Measurements from ENCODE around the gene MNX1.

MNX1 gene

GRCh38 chr7:157018997-157019608 lies 8.6 kb upstream of the MNX1 start:
- peaks cover 55% of the 10 kb centered on the region for H3K27me3 ChIP-seq (ENCODE audit: control insufficient read depth, low read length)
- H3F3A ChIP-seq (ENCODE audit: control insufficient read depth, insufficient read depth) = no peaks in the 10 kb centered on the region
- no peak overlapping the region for H3K27ac ChIP-seq (ENCODE audit: low read depth, low read length)
- H3K79me2 ChIP-seq (ENCODE audit: control insufficient read depth, low read length) = no peaks in the 10 kb centered on the region
- H3K4me2 ChIP-seq (ENCODE audit: low read length) = no peak overlapping the region
- H3K9me2 ChIP-seq (replicated peaks; ENCODE audit: control insufficient read depth, low read length) = no peaks in the 10 kb centered on the region
- no peaks in the 10 kb centered on the region for H3K9me3 ChIP-seq (ENCODE audit: control insufficient read depth, insufficient read depth, low read length)
- H3K36me3 ChIP-seq (ENCODE audit: control insufficient read depth, low read length) = no peaks in the 10 kb centered on the region
- peaks cover 9% of the 10 kb centered on the region; the same call in 1 of the 2 replicates for H3K4me1 ChIP-seq (ENCODE audit: control insufficient read depth, low read length)
- no peak overlapping the region for H3K4me3 ChIP-seq (ENCODE audit: low read length)
- no peaks in the 10 kb centered on the region for H4K20me1 ChIP-seq (ENCODE audit: control insufficient read depth, insufficient read depth, low read depth, low read length)
- TF ChIP-seq EZH2phosphoT487 (IDR thresholded peaks at IDR 0.05; ENCODE audit: borderline replicate concordance, low read length) (no peak), CTCF (IDR thresholded peaks at IDR 0.05; ENCODE audit: low read depth, low read length, poor library complexity, severe bottlenecking) (no peak)

GRCh38 chr7:157018328-157018996 lies 8.0 kb upstream of the MNX1 start:
- TF ChIP-seq EZH2phosphoT487 (IDR thresholded peaks at IDR 0.05; ENCODE audit: borderline replicate concordance, low read length) = no peak
- TF ChIP-seq CTCF (IDR thresholded peaks at IDR 0.05; ENCODE audit: low read depth, low read length, poor library complexity, severe bottlenecking) = no peak
- Histone ChIP-seq H3K36me3 (ENCODE audit: control insufficient read depth, low read length) (no peaks in the 10 kb centered on the region), H3K9me2 (replicated peaks; ENCODE audit: control insufficient read depth, low read length) (no peaks in the 10 kb centered on the region), H4K20me1 (ENCODE audit: control insufficient read depth, insufficient read depth, low read depth, low read length) (no peaks in the 10 kb centered on the region), H3K79me2 (ENCODE audit: control insufficient read depth, low read length) (no peaks in the 10 kb centered on the region), H3K27me3 (ENCODE audit: control insufficient read depth, low read length) (peaks cover 60% of the 10 kb centered on the region), H3K4me3 (ENCODE audit: low read length) (no peak overlapping the region), H3K4me1 (ENCODE audit: control insufficient read depth, low read length) (peaks cover 9% of the 10 kb centered on the region; the same call in 1 of the 2 replicates), H3F3A (ENCODE audit: control insufficient read depth, insufficient read depth) (no peaks in the 10 kb centered on the region), H3K4me2 (ENCODE audit: low read length) (no peak overlapping the region), H3K9me3 (ENCODE audit: control insufficient read depth, insufficient read depth, low read length) (no peaks in the 10 kb centered on the region), H3K27ac (ENCODE audit: low read depth, low read length) (no peak overlapping the region)

GRCh38 chr7:157017603-157018327 lies 7.3 kb upstream of the MNX1 start:
- Histone ChIP-seq H3K27ac (ENCODE audit: low read depth, low read length) (no peak overlapping the region), H3K79me2 (ENCODE audit: control insufficient read depth, low read length) (no peaks in the 10 kb centered on the region), H3F3A (ENCODE audit: control insufficient read depth, insufficient read depth) (no peaks in the 10 kb centered on the region), H4K20me1 (ENCODE audit: control insufficient read depth, insufficient read depth, low read depth, low read length) (no peaks in the 10 kb centered on the region), H3K9me3 (ENCODE audit: control insufficient read depth, insufficient read depth, low read length) (no peaks in the 10 kb centered on the region), H3K4me1 (ENCODE audit: control insufficient read depth, low read length) (peaks cover 9% of the 10 kb centered on the region; the same call in 1 of the 2 replicates), H3K36me3 (ENCODE audit: control insufficient read depth, low read length) (no peaks in the 10 kb centered on the region), H3K4me2 (ENCODE audit: low read length) (no peak overlapping the region), H3K27me3 (ENCODE audit: control insufficient read depth, low read length) (peaks cover 61% of the 10 kb centered on the region), H3K4me3 (ENCODE audit: low read length) (no peak overlapping the region), H3K9me2 (replicated peaks; ENCODE audit: control insufficient read depth, low read length) (no peaks in the 10 kb centered on the region)
- no peak for TF ChIP-seq CTCF (IDR thresholded peaks at IDR 0.05; ENCODE audit: low read depth, low read length, poor library complexity, severe bottlenecking)
- TF ChIP-seq EZH2phosphoT487 (IDR thresholded peaks at IDR 0.05; ENCODE audit: borderline replicate concordance, low read length) = no peak
